Stimulated activated CD8-positive, alpha-beta memory T cell treated with anti-CD3 and anti-CD28 coated beads, Interleukin-15, amount 100 ng/mL, for 24 hours (primary cell): ENCODE data around the gene NRG4.
"Not testable (repeated sequence)": the region's sequence is repeated elsewhere in the genome, so short reads cannot be mapped to it uniquely, and the experiment has no call there.

Experiments
- DNase-seq: peaks from one replicate; pipeline ENCODE4 v3.0.0-alpha.2; 2020; ENCODE audit warnings: low read depth

The NRG4 gene

GRCh38 chr15:76011627-76012551 is at the start of gene NRG4:
Gene NRG4 (minus strand): TSS chr15:76012424. CDS start chr15:76011230, 1,194 bp downstream.
- DNase-seq = no peak

- DNase-seq = no peak
Observed at GRCh38 chr15:76061700-76062099, 49.5 kb upstream of the NRG4 start.

- DNase-seq = peak; percentile 6
Observed at GRCh38 chr15:76060118-76060989, 48.1 kb upstream of the NRG4 start.

- no peak for DNase-seq
Observed at GRCh38 chr15:76059320-76060117, 47.3 kb upstream of the NRG4 start, which contains the start of gene TMEM266. Gene TMEM266 (plus strand): TSS chr15:76059985. CDS start chr15:76134264, 74,279 bp downstream.

- DNase-seq = no peak
Observed at GRCh38 chr15:76058714-76059319, 46.6 kb upstream of the NRG4 start.

- no peak for DNase-seq
Observed at GRCh38 chr15:76057332-76058000, 45.2 kb upstream of the NRG4 start.

GRCh38 chr15:76056931-76057330 is 44.7 kb upstream of the NRG4 start:
- DNase-seq = no peak

GRCh38 chr15:76054201-76054600 is 42.0 kb upstream of the NRG4 start:
- DNase-seq = not testable (repeated sequence)

GRCh38 chr15:76038512-76038911 is 26.3 kb upstream of the NRG4 start:
- DNase-seq = no peak

GRCh38 chr15:76035593-76035992 is 23.4 kb upstream of the NRG4 start:
- no peak for DNase-seq

- DNase-seq = no peak
Observed at GRCh38 chr15:76034111-76034510, 21.9 kb upstream of the NRG4 start.

GRCh38 chr15:76033438-76033837 is 21.2 kb upstream of the NRG4 start:
- no peak for DNase-seq

GRCh38 chr15:76032046-76032445 is 19.8 kb upstream of the NRG4 start:
- no peak for DNase-seq

- DNase-seq = no peak
Observed at GRCh38 chr15:76024021-76024768, 12.0 kb upstream of the NRG4 start.

- not testable (repeated sequence) for DNase-seq
Observed at GRCh38 chr15:76013470-76013869, 1.2 kb upstream of the NRG4 start.

- DNase-seq = no peak
Observed at GRCh38 chr15:76010613-76011012, 1.6 kb downstream of the NRG4 start.

GRCh38 chr15:76006136-76006778 is 6.0 kb downstream of the NRG4 start:
- DNase-seq = no peak

- no peak for DNase-seq
Observed at GRCh38 chr15:76003364-76003763, 8.9 kb downstream of the NRG4 start.

GRCh38 chr15:75995611-75996010 is 16.6 kb downstream of the NRG4 start:
- DNase-seq = no peak

- no peak for DNase-seq
Observed at GRCh38 chr15:75994220-75994619, 18.0 kb downstream of the NRG4 start.
